Stomach (tissue), 9 donors: ENCODE results near the gene CAPZB. TPM values are rescaled to one million over a fixed set of nuclear protein-coding genes. Genes with fewer than 3 reads are reported as not detected.

ENCODE experiments used
- DNase-seq, 2 donors: peaks; one replicate each; pipeline versions ENCODE4 v3.0.0 to v3.0.0-alpha.2; 2013 to 2019
- H3K27ac ChIP-seq, 5 donors: fragments of 200-600 bp in 4 of 5; sonication (generic) in 4 of 5; one replicate each; pipeline ENCODE4 v1.5.1; 2013 to 2019; ENCODE audit warnings: mild to moderate bottlenecking in 1 of 5, moderate library complexity in 1 of 5
- H3K27me3 ChIP-seq, 3 donors: fragments of 200-600 bp; sonication (generic); one replicate each; pipeline ENCODE4 v1.5.1; 2017 to 2019; ENCODE audit warnings: mixed run types in 1 of 3
- H3K36me3 ChIP-seq, 4 donors: fragments of 200-600 bp; sonication (generic); 1 replicate in 3 of 4; 2 replicates in 1 of 4; pipeline ENCODE4 v1.5.1; 2016 to 2019
- H3K4me1 ChIP-seq, 4 donors: fragments of 200-600 bp; sonication (generic); one replicate each; pipeline ENCODE4 v1.5.1; 2016 to 2019
- H3K4me3 ChIP-seq, 4 donors: fragments of 200-600 bp; sonication (generic) in 3 of 4; one replicate each; pipeline ENCODE4 v1.5.1; 2016 to 2019; ENCODE audit warnings: mild to moderate bottlenecking in 1 of 4
- H3K9me3 ChIP-seq, 4 donors: fragments of 200-600 bp; sonication (generic); one replicate each; pipeline ENCODE4 v1.5.1; 2016 to 2019
- EP300 ChIP-seq: sonication (generic); formaldehyde crosslinking; IDR thresholded peaks from one replicate; pipeline ENCODE4 v1.6.1; 2017; ENCODE audit warnings: antibody characterized with exemption
- POLR2A ChIP-seq, 4 donors: fragments of 450-650 bp; IDR thresholded peaks; one replicate each; pipeline ENCODE4 v1.6.1; 2016; ENCODE audit warnings: antibody characterized with exemption in 4 of 4, control low read depth in 2 of 4, mild to moderate bottlenecking in 1 of 4, moderate library complexity in 1 of 4
- POLR2AphosphoS5 ChIP-seq, 3 donors: sonication (generic); formaldehyde crosslinking; IDR thresholded peaks; one replicate each; pipeline ENCODE4 v1.6.1; 2016; ENCODE audit warnings: antibody characterized with exemption in 3 of 3
- WGBS, 5 donors: extraction: QIAGEN DNeasy Blood & Tissue Kit in 3 of 5; methylation state at CpG; one replicate each; pipeline versions ENCODE4 v1.1.5 to v1.1.7; 2013 to 2018; 5-methylcytosine and 5-hydroxymethylcytosine counted together
- intact Hi-C: fragments of 100-400 bp; cut with DNase I; formaldehyde crosslinking; loops from one replicate; pipeline ENCODE4 v1.15.1; 2023; ENCODE audit warnings: low total_unique reads
- polyA plus RNA-seq, 3 donors: library from polyadenylated mRNA; stranded (reverse); fragments of 200-250 nt; gene quantifications; one replicate each; pipeline ENCODE4 v1.2.3, GENCODE V29; 2013
- total RNA-seq, 5 donors: library from RNA; depleted of rRNA; stranded (reverse); fragments of >200 nt; gene quantifications; one replicate each; pipeline versions ENCODE4 v1.1.0 to v1.2.3, GENCODE V29; 2014 to 2016
- TF ChIP-seq, protein P1 (sequence below), 7 experiments: fragments of 450-650 bp in 4 of 7; fragments of 200-600 bp in 3 of 7; sonication (generic) in 3 of 7; IDR thresholded peaks; one replicate each; pipeline ENCODE4 v1.5.1; 2016 to 2019; ENCODE audit warnings: antibody characterized with exemption in 7 of 7, control low read depth in 2 of 7, mild to moderate bottlenecking in 1 of 7
- donor health status: healthy with polysubstance abuse.
- donor health status: Bipolar disorder and iron deficiency.
- donor health status: healthy.

CAPZB gene
- total and polyA plus RNA-seq, 8 donors: 84.9 to 345 (median 155) TPM

DNA sequence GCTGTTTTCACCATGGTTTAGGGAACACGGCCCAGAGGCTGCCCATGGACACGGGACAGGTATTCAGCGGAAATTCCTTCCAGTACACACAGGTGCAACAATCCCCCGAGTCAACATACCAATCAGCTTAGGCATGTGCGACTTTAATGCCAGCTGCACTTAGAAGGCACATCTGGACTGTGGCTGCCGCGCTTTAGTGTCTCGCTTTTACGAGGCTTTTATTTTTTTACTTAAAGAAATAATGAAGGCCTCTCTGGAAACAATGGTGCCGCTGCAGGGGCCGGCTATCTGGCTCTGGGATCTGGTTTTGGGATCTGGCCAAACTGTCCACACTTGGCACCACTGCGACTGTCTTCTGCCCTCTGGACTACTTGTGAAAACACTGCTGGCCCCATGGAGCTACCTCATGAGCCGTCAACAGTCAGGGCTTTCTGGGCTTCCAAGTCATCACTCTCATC lies 117.7 kb downstream of the CAPZB start:
- peak in 1 of 2 donors; percentile 52 for DNase-seq
- no peaks in the 10 kb centered on the region for H3K9me3 ChIP-seq
- intact Hi-C loops: no loop called here
- H3K27ac ChIP-seq: no peak overlapping the region
- H3K36me3 ChIP-seq: peaks cover 0 to 44% (median 31%) of the 10 kb centered on the region in 4 donors
- H3K27me3 ChIP-seq: no peaks in the 10 kb centered on the region
- TF ChIP-seq, protein P1, sequence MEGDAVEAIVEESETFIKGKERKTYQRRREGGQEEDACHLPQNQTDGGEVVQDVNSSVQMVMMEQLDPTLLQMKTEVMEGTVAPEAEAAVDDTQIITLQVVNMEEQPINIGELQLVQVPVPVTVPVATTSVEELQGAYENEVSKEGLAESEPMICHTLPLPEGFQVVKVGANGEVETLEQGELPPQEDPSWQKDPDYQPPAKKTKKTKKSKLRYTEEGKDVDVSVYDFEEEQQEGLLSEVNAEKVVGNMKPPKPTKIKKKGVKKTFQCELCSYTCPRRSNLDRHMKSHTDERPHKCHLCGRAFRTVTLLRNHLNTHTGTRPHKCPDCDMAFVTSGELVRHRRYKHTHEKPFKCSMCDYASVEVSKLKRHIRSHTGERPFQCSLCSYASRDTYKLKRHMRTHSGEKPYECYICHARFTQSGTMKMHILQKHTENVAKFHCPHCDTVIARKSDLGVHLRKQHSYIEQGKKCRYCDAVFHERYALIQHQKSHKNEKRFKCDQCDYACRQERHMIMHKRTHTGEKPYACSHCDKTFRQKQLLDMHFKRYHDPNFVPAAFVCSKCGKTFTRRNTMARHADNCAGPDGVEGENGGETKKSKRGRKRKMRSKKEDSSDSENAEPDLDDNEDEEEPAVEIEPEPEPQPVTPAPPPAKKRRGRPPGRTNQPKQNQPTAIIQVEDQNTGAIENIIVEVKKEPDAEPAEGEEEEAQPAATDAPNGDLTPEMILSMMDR (IDR thresholded peaks at IDR 0.05): no peak
- TF ChIP-seq EP300 (no peak), POLR2A (IDR thresholded peaks at IDR 0.05) (no peak), POLR2AphosphoS5 (IDR thresholded peaks at IDR 0.05) (no peak)
- H3K4me1 ChIP-seq: peaks cover 16 to 75% (median 56%) of the 10 kb centered on the region in 4 donors
- WGBS, 5 donors: 47 to 57% (median 53%) methylated on average over 13 of the region's 13 CpGs
- H3K4me3 ChIP-seq: no peak overlapping the region

DNA sequence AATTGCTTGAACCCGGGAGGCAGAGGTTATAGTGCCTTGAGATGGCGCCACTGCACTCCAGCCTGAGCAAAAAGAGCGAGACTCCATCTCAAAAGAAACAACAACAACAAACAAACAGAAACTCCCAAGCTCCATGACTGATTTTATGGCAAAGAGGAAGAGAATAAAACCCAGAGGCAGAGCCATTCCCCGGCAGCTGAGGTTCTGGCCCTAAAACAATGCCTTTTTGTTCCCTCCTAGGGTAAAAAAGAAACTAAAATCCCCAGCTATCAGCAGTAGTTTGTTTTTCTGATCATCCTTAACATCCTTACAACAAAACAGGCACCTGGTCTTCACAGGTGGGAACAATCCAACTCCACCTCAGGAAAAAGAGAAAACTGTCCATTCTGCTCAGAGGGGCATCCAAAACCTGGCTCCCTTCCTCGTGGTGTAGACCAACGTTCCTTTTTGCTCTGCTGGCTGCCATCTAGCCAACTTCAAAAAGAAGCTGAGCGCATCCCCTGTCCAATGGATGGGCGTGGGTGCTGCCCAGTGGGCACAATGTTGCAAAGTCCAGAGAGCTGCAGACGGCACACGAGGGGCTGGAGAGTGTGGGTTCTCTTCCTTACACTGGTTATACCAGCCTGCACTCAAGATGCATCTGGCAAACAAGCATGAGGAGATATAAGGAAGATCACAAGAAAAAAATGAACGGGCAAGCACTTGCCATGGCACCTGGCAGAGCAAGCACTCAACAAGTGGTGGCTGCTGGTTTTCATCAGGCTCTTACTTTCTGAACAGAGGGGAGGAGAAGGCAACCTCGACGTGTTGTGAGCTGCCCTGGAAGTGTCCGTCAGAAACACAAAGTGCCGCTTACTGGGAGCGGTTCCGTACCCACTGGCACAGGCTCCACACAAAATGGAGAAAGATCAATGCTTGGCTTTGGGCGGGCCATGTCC lies 118.5 kb downstream of the CAPZB start:
- Histone ChIP-seq H3K9me3 (no peaks in the 10 kb centered on the region), H3K27ac (peak overlapping the region in 1 of 5 donors; percentile 16), H3K27me3 (no peaks in the 10 kb centered on the region), H3K4me1 (peaks cover 16 to 72% (median 58%) of the 10 kb centered on the region in 4 donors), H3K36me3 (peaks cover 0 to 44% (median 24%) of the 10 kb centered on the region in 4 donors), H3K4me3 (no peak overlapping the region)
- intact Hi-C loops: no loop called here
- no peak for TF ChIP-seq POLR2A (IDR thresholded peaks at IDR 0.05)
- no peak for TF ChIP-seq EP300
- TF ChIP-seq POLR2AphosphoS5 (IDR thresholded peaks at IDR 0.05): no peak
- TF ChIP-seq, protein P1 (IDR thresholded peaks at IDR 0.05): no peak
- no peak for DNase-seq
- WGBS, 5 donors: 82 to 92% (median 90%) methylated on average over 18 of the region's 18 CpGs

DNA sequence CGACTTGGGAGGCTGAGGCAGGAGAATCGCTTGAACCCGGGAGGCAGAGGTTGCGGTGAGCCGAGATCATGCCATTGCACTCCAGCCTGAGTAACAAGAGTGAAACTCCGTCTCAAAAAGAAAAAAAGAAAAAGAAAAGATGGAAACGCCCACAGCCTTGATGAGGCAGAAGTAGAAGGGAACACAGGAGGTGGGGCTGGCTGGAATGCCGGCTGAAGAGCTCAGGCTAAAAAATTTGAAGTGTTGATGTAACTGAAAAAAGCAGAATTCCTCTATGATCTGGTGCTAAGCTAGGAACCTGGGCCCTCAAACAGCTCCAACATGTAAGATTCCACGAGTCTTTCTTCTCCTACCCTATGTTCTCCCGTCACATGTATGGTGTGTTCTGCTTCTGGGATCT lies 119.6 kb downstream of the CAPZB start:
- TF ChIP-seq POLR2A (IDR thresholded peaks at IDR 0.05) (no peak), POLR2AphosphoS5 (IDR thresholded peaks at IDR 0.05) (no peak), EP300 (no peak)
- TF ChIP-seq, protein P1 (IDR thresholded peaks at IDR 0.05): no peak
- peaks cover 16 to 77% (median 56%) of the 10 kb centered on the region in 4 donors for H3K4me1 ChIP-seq
- intact Hi-C loops: no loop called here

DNA sequence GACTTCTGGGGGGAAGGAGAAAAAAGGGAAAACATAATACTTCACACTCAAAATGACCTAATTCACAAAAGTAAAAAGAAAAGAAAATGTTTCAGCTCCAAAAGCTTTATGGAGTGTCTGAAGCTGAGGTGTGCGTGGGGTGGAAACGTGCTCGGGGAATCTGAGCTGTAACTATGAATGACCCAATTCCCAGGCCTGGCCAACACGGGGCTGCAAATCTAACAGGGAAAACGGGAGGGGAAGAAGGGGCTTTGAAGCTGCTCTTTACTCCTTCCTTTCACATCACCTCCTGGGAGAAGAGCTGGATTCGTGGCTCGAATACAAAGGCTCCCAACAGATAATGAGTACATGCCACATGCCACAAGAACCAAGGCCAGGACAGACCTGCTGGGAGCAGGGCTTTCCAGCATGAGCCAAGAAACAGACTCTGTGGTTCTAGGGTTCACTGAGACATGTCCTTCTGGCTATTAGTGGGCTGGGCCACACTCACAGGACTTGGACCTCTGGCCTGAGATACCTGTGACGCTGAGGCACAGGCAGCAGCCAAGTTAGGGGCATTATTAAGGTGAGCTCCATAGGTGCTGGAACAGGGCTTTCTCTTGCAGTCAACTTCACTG lies 121.7 kb downstream of the CAPZB start:
- no peaks in the 10 kb centered on the region for H3K9me3 ChIP-seq
- H3K36me3 ChIP-seq: peaks cover 0 to 40% (median 22%) of the 10 kb centered on the region in 4 donors
- no peak for TF ChIP-seq EP300
- TF ChIP-seq, protein P1 (IDR thresholded peaks at IDR 0.05): no peak
- no peak for TF ChIP-seq POLR2AphosphoS5 (IDR thresholded peaks at IDR 0.05)
- TF ChIP-seq POLR2A (IDR thresholded peaks at IDR 0.05): no peak
- peak overlapping the region in 1 of 5 donors; percentile 3 for H3K27ac ChIP-seq
- H3K4me1 ChIP-seq: peaks cover 8 to 72% (median 47%) of the 10 kb centered on the region in 4 donors
- no peak for DNase-seq
- 67 to 87% (median 74%) methylated on average over 8 of the region's 8 CpGs for WGBS, 5 donors
- intact Hi-C loops: no loop called here
- H3K27me3 ChIP-seq: no peaks in the 10 kb centered on the region
- H3K4me3 ChIP-seq: no peak overlapping the region

More for the DNA sequence above, 119.6 kb downstream of the CAPZB start:
- no peaks in the 10 kb centered on the region for H3K9me3 ChIP-seq
- 74 to 93% (median 86%) methylated on average over 10 of the region's 10 CpGs for WGBS, 5 donors
- no peak overlapping the region for H3K4me3 ChIP-seq
- peak overlapping the region in 1 of 5 donors; percentile 38 for H3K27ac ChIP-seq
- no peak for DNase-seq
- peaks cover 0 to 37% (median 13%) of the 10 kb centered on the region in 4 donors for H3K36me3 ChIP-seq
- H3K27me3 ChIP-seq: no peaks in the 10 kb centered on the region
